Measurements from ENCODE around the gene COL13A1. TPM values are rescaled to one million over a fixed set of nuclear protein-coding genes. Genes with fewer than 3 reads are reported as not detected.

The COL13A1 gene
- total and polyA plus RNA-seq, 10 donors = 4.1 to 16.1 (median 9.5) TPM

DNA sequence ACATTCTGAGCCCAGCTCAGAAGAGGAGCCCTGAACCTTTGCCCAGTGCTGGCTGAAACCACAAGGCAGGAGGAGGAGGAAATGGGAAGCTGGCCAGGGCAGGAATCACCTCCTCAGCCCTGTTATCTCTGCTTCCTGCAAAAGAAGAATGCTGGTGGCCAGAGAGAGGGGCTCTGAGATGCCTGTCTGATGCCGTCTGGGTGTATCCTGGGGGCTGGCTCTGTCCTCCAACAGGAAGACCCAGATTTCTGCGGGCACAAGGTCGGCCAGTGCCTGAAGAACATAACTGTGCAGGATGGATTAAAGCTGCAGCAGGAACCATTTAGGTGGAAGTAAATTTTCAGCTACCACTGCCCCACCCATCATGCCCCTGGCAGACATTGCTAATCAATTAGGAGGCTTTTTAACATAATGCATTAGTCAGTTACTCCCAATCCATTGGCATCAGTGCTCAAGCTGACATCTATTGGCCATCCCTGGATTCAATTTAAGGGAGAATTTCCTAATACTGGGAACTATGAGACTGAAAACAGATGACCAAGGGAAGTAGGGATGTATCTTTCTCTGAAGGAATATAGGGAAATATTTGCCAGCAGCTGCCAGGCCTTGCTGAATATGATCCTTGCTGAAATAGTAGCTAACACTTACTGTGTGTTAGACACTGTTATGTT, 67.7 kb downstream of the COL13A1 start:
- no peak for TF ChIP-seq POLR2A (IDR thresholded peaks at IDR 0.05)
- TF ChIP-seq, protein P1, sequence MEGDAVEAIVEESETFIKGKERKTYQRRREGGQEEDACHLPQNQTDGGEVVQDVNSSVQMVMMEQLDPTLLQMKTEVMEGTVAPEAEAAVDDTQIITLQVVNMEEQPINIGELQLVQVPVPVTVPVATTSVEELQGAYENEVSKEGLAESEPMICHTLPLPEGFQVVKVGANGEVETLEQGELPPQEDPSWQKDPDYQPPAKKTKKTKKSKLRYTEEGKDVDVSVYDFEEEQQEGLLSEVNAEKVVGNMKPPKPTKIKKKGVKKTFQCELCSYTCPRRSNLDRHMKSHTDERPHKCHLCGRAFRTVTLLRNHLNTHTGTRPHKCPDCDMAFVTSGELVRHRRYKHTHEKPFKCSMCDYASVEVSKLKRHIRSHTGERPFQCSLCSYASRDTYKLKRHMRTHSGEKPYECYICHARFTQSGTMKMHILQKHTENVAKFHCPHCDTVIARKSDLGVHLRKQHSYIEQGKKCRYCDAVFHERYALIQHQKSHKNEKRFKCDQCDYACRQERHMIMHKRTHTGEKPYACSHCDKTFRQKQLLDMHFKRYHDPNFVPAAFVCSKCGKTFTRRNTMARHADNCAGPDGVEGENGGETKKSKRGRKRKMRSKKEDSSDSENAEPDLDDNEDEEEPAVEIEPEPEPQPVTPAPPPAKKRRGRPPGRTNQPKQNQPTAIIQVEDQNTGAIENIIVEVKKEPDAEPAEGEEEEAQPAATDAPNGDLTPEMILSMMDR (IDR thresholded peaks at IDR 0.05 in 8 of 11, conservative IDR thresholded peaks at IDR 0.05 in 3 of 11) = no peak
- peak in 2 of 3 donors; percentile 23 to 51 for TF ChIP-seq POLR2AphosphoS5 (IDR thresholded peaks at IDR 0.05)
- no peak for DNase-seq
- WGBS, 5 donors = 32 to 60% (median 44%) methylated on average over 3 of the region's 3 CpGs
- H3K4me3 ChIP-seq = no peak overlapping the region
- peaks cover 5 to 65% (median 30%) of the 10 kb centered on the region in 6 donors for H3K4me1 ChIP-seq
- intact Hi-C loops (cut with DNase I; ENCODE audit: low total_unique reads) = no loop called here
- H3K27me3 ChIP-seq (replicated peaks in 1 of 7) = peaks cover 0 to 24% (median 0%) of the 10 kb centered on the region in 7 donors
- H3K27ac ChIP-seq = no peak overlapping the region
- no peaks in the 10 kb centered on the region for H3K9me3 ChIP-seq
- no peaks in the 10 kb centered on the region for H3K36me3 ChIP-seq

DNA sequence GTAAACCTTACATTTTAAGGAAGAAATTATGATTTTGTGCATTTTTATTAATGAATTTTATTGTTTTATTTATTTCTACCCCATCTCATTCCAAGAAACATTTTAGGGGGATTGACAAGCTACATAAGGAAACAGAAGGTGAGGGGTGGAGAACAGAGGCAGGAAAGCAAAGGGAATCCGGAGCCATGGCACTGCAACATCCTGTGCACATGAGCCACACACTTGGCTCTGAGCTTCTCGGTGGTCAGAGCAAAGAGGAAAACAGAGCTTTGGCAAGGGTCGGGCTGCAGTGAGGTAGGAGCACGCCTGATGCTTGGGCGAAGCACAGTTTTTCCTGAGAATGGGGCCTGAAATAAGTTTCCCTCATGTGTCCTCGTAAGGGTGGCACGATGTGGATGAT, 68.9 kb downstream of the COL13A1 start:
- no peak overlapping the region for H3K4me3 ChIP-seq
- H3K27me3 ChIP-seq (replicated peaks in 1 of 7) = peaks cover 0 to 13% (median 0%) of the 10 kb centered on the region in 7 donors
- DNase-seq = no peak
- no peaks in the 10 kb centered on the region for H3K36me3 ChIP-seq
- TF ChIP-seq POLR2AphosphoS5 (IDR thresholded peaks at IDR 0.05) (peak in 1 of 3 donors; percentile 17), POLR2A (IDR thresholded peaks at IDR 0.05) (no peak)
- TF ChIP-seq, protein P1 (IDR thresholded peaks at IDR 0.05 in 8 of 11, conservative IDR thresholded peaks at IDR 0.05 in 3 of 11) = no peak
- no peaks in the 10 kb centered on the region for H3K9me3 ChIP-seq
- H3K4me1 ChIP-seq = peaks cover 5 to 53% (median 24%) of the 10 kb centered on the region in 6 donors
- WGBS, 5 donors = 57 to 80% (median 68%) methylated on average over 7 of the region's 7 CpGs
- no peak overlapping the region for H3K27ac ChIP-seq
- intact Hi-C loops (cut with DNase I; ENCODE audit: low total_unique reads) = no loop called here

DNA sequence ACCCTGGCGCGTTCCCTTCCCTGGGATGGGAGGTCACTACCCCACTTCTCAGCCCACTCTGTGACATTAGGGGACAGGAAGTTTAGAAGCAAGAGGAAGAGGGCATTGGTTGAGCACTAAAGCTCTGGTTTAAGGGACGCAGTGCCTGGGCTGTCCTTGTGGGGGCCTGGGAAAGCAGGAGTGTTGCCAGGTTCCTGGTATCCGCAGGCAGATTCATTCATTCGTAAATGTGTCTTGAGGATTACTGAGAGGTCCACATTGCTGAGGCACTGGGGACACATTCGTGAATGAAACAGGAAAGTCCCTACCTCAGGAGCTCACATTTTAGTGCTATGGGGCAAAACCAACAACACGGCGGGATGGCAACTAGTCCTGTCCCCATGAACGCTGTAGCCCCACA, 69.4 kb downstream of the COL13A1 start:
- H3K9me3 ChIP-seq = no peaks in the 10 kb centered on the region
- H3K27me3 ChIP-seq (replicated peaks in 1 of 7) = peaks cover 0 to 8% (median 0%) of the 10 kb centered on the region in 7 donors
- H3K4me1 ChIP-seq = peaks cover 5 to 48% (median 23%) of the 10 kb centered on the region in 6 donors
- no peak overlapping the region for H3K4me3 ChIP-seq
- 82 to 91% (median 89%) methylated on average over 9 of the region's 9 CpGs for whole genome bisulfite sequencing, 5 donors
- intact Hi-C loops (cut with DNase I; ENCODE audit: low total_unique reads) = no loop called here
- TF ChIP-seq, protein P1 (IDR thresholded peaks at IDR 0.05 in 8 of 11, conservative IDR thresholded peaks at IDR 0.05 in 3 of 11) = no peak
- TF ChIP-seq POLR2AphosphoS5 (IDR thresholded peaks at IDR 0.05) = no peak
- TF ChIP-seq POLR2A (IDR thresholded peaks at IDR 0.05) = no peak
- no peaks in the 10 kb centered on the region for H3K36me3 ChIP-seq
- no peak for DNase-seq
- no peak overlapping the region for H3K27ac ChIP-seq

DNA sequence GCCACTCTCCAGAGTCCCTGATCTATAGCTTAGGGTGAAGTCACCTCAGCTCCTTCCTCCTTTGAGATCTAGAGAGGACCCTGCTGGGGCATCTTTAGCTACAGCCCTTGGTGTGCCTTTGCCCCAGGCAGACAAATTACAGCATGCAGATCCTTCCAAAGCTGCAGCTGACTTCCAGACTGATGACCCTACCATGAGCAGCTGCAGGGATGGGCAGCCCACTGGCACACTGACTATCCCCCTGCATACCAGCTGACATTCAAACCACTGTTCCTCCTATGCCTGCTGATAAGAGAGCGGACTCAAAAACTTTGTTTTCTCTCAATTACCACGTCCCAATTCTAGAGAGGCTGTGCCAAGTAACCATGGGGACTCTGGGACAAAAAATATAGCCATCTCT, 70.6 kb downstream of the COL13A1 start:
- intact Hi-C loops (cut with DNase I; ENCODE audit: low total_unique reads) = no loop called here
- Histone ChIP-seq H3K4me3 (no peak overlapping the region), H3K27ac (no peak overlapping the region), H3K36me3 (no peaks in the 10 kb centered on the region), H3K4me1 (peaks cover 4 to 36% (median 15%) of the 10 kb centered on the region in 6 donors), H3K27me3 (replicated peaks in 1 of 7) (peaks cover 0 to 17% (median 0%) of the 10 kb centered on the region in 7 donors), H3K9me3 (no peaks in the 10 kb centered on the region)
- WGBS, 5 donors = 64 to 88% (median 77%) methylated on average over 2 of the region's 2 CpGs
- no peak for DNase-seq
- TF ChIP-seq, protein P1 (IDR thresholded peaks at IDR 0.05 in 8 of 11, conservative IDR thresholded peaks at IDR 0.05 in 3 of 11) = no peak
- TF ChIP-seq POLR2A (IDR thresholded peaks at IDR 0.05) (no peak), POLR2AphosphoS5 (IDR thresholded peaks at IDR 0.05) (no peak)
